T-helper 2 cell treated with Interferon-gamma antibody and Interleukin-4, amounts not matched to agents 5 μg/mL and 100 μg/mL, for 36 hours (primary cell): ENCODE measurements around the gene MYH10.

Experiments used
- DNase-seq: peaks from one replicate; pipeline ENCODE4 v3.0.0; 2021; ENCODE audit warnings: low spot score
- H3K27ac Mint-ChIP-seq: one replicate; pipeline ENCODE4 v1.8.0; 2021; ENCODE audit warnings: mild to moderate bottlenecking, mixed read lengths
- H3K27me3 Mint-ChIP-seq: one replicate; pipeline ENCODE4 v1.8.0; 2021; ENCODE audit warnings: low read depth, mixed read lengths
- H3K36me3 Mint-ChIP-seq: one replicate; pipeline ENCODE4 v1.8.0; 2021; ENCODE audit warnings: low read depth, mixed read lengths
- H3K4me1 Mint-ChIP-seq: one replicate; pipeline ENCODE4 v1.8.0; 2021; ENCODE audit warnings: low read depth, mixed read lengths
- H3K4me3 Mint-ChIP-seq: one replicate; pipeline ENCODE4 v1.8.0; 2022; ENCODE audit warnings: mild to moderate bottlenecking, moderate library complexity, mixed read lengths
- H3K9me3 Mint-ChIP-seq: one replicate; pipeline ENCODE4 v1.8.0; 2021; ENCODE audit warnings: mixed read lengths

The MYH10 gene

GRCh38 chr17:8609910-8610309, 20.6 kb downstream of the MYH10 start:
- H3K27ac Mint-ChIP-seq = no peak overlapping the region
- no peak for DNase-seq
- H3K36me3 Mint-ChIP-seq = no peaks in the 10 kb centered on the region
- H3K4me1 Mint-ChIP-seq = peaks cover 2% of the 10 kb centered on the region
- no peak overlapping the region for H3K4me3 Mint-ChIP-seq
- no peaks in the 10 kb centered on the region for H3K9me3 Mint-ChIP-seq
- H3K27me3 Mint-ChIP-seq = peaks cover 7% of the 10 kb centered on the region

- DNase-seq = no peak
These were observed 22.5 kb downstream of the MYH10 start for GRCh38 chr17:8608001-8608400.

GRCh38 chr17:8606401-8606800, 24.1 kb downstream of the MYH10 start:
- no peak overlapping the region for H3K4me3 Mint-ChIP-seq
- no peaks in the 10 kb centered on the region for H3K4me1 Mint-ChIP-seq
- DNase-seq = no peak
- no peaks in the 10 kb centered on the region for H3K36me3 Mint-ChIP-seq
- no peak overlapping the region for H3K27ac Mint-ChIP-seq
- peaks cover 7% of the 10 kb centered on the region for H3K27me3 Mint-ChIP-seq
- no peaks in the 10 kb centered on the region for H3K9me3 Mint-ChIP-seq

More at GRCh38 chr17:8608001-8608400, 22.5 kb downstream of the MYH10 start:
- Mint-ChIP-seq H3K27me3 (peaks cover 5% of the 10 kb centered on the region), H3K9me3 (no peaks in the 10 kb centered on the region), H3K27ac (no peak overlapping the region), H3K36me3 (no peaks in the 10 kb centered on the region), H3K4me1 (peaks cover 2% of the 10 kb centered on the region), H3K4me3 (no peak overlapping the region)

- Mint-ChIP-seq H3K27ac (no peak overlapping the region), H3K9me3 (no peaks in the 10 kb centered on the region), H3K4me1 (no peaks in the 10 kb centered on the region), H3K27me3 (peaks cover 7% of the 10 kb centered on the region), H3K4me3 (no peak overlapping the region), H3K36me3 (no peaks in the 10 kb centered on the region)
- no peak for DNase-seq
These were observed 27.8 kb downstream of the MYH10 start for GRCh38 chr17:8602679-8603078.

- no peak overlapping the region for H3K4me3 Mint-ChIP-seq
- peak; percentile 15 for DNase-seq
- H3K27me3 Mint-ChIP-seq = peaks cover 5% of the 10 kb centered on the region
- no peaks in the 10 kb centered on the region for H3K4me1 Mint-ChIP-seq
- no peak overlapping the region for H3K27ac Mint-ChIP-seq
- no peaks in the 10 kb centered on the region for H3K36me3 Mint-ChIP-seq
- H3K9me3 Mint-ChIP-seq = no peaks in the 10 kb centered on the region
These were observed 31.0 kb downstream of the MYH10 start for GRCh38 chr17:8599351-8600011.

GRCh38 chr17:8598913-8599312, 31.6 kb downstream of the MYH10 start:
- peaks cover 6% of the 10 kb centered on the region for H3K27me3 Mint-ChIP-seq
- DNase-seq = no peak

GRCh38 chr17:8593830-8594229, 36.7 kb downstream of the MYH10 start:
- H3K9me3 Mint-ChIP-seq = no peaks in the 10 kb centered on the region
- DNase-seq = no peak
- no peak overlapping the region for H3K4me3 Mint-ChIP-seq
- H3K27me3 Mint-ChIP-seq = peaks cover 13% of the 10 kb centered on the region
- no peaks in the 10 kb centered on the region for H3K36me3 Mint-ChIP-seq
- H3K27ac Mint-ChIP-seq = no peak overlapping the region
- H3K4me1 Mint-ChIP-seq = no peaks in the 10 kb centered on the region

More at GRCh38 chr17:8598913-8599312, 31.6 kb downstream of the MYH10 start:
- Mint-ChIP-seq H3K36me3 (no peaks in the 10 kb centered on the region), H3K9me3 (no peaks in the 10 kb centered on the region), H3K4me1 (no peaks in the 10 kb centered on the region), H3K4me3 (no peak overlapping the region), H3K27ac (no peak overlapping the region)

GRCh38 chr17:8593276-8593675, 37.2 kb downstream of the MYH10 start:
- no peak overlapping the region for H3K4me3 Mint-ChIP-seq
- no peaks in the 10 kb centered on the region for H3K36me3 Mint-ChIP-seq
- no peak for DNase-seq
- H3K9me3 Mint-ChIP-seq = no peaks in the 10 kb centered on the region
- peaks cover 13% of the 10 kb centered on the region for H3K27me3 Mint-ChIP-seq
- H3K27ac Mint-ChIP-seq = no peak overlapping the region
- H3K4me1 Mint-ChIP-seq = no peaks in the 10 kb centered on the region

GRCh38 chr17:8588877-8589554, 41.5 kb downstream of the MYH10 start:
- Mint-ChIP-seq H3K27ac (no peak overlapping the region), H3K9me3 (no peaks in the 10 kb centered on the region), H3K36me3 (no peaks in the 10 kb centered on the region), H3K27me3 (peaks cover 15% of the 10 kb centered on the region), H3K4me1 (peaks cover 3% of the 10 kb centered on the region), H3K4me3 (no peak overlapping the region)
- DNase-seq = no peak

GRCh38 chr17:8586766-8587165, 43.8 kb downstream of the MYH10 start:
- Mint-ChIP-seq H3K36me3 (no peaks in the 10 kb centered on the region), H3K27me3 (peaks cover 6% of the 10 kb centered on the region), H3K4me1 (peaks cover 3% of the 10 kb centered on the region), H3K9me3 (no peaks in the 10 kb centered on the region), H3K4me3 (no peak overlapping the region), H3K27ac (no peak overlapping the region)
- DNase-seq = no peak

GRCh38 chr17:8585911-8586310, 44.6 kb downstream of the MYH10 start:
- Mint-ChIP-seq H3K4me1 (peaks cover 6% of the 10 kb centered on the region), H3K27ac (no peak overlapping the region), H3K27me3 (peaks cover 4% of the 10 kb centered on the region), H3K36me3 (no peaks in the 10 kb centered on the region), H3K9me3 (no peaks in the 10 kb centered on the region), H3K4me3 (no peak overlapping the region)
- DNase-seq = no peak

- no peaks in the 10 kb centered on the region for H3K36me3 Mint-ChIP-seq
These were observed 46.6 kb downstream of the MYH10 start for GRCh38 chr17:8583954-8584353.

GRCh38 chr17:8580952-8581658, 49.4 kb downstream of the MYH10 start:
- Mint-ChIP-seq H3K4me3 (no peak overlapping the region), H3K4me1 (peaks cover 10% of the 10 kb centered on the region), H3K36me3 (no peaks in the 10 kb centered on the region), H3K27me3 (no peaks in the 10 kb centered on the region), H3K27ac (no peak overlapping the region), H3K9me3 (no peaks in the 10 kb centered on the region)
- DNase-seq = no peak

More at GRCh38 chr17:8583954-8584353, 46.6 kb downstream of the MYH10 start:
- H3K4me3 Mint-ChIP-seq = no peak overlapping the region
- peaks cover 4% of the 10 kb centered on the region for H3K27me3 Mint-ChIP-seq
- DNase-seq = no peak
- peaks cover 10% of the 10 kb centered on the region for H3K4me1 Mint-ChIP-seq
- H3K27ac Mint-ChIP-seq = no peak overlapping the region
- H3K9me3 Mint-ChIP-seq = no peaks in the 10 kb centered on the region

- H3K4me1 Mint-ChIP-seq = peaks cover 10% of the 10 kb centered on the region
- no peak overlapping the region for H3K27ac Mint-ChIP-seq
- no peak overlapping the region for H3K4me3 Mint-ChIP-seq
- no peaks in the 10 kb centered on the region for H3K36me3 Mint-ChIP-seq
- no peaks in the 10 kb centered on the region for H3K27me3 Mint-ChIP-seq
- no peaks in the 10 kb centered on the region for H3K9me3 Mint-ChIP-seq
- no peak for DNase-seq
These were observed 52.7 kb downstream of the MYH10 start for GRCh38 chr17:8577868-8578267.
